Tibial nerve (tissue), 4 donors: ENCODE measurements around the gene EPHX1.

Source experiments
- EP300 ChIP-seq, 2 donors: sonication (generic); formaldehyde crosslinking; IDR thresholded peaks; one replicate each; pipeline ENCODE4 v1.6.1; 2017; ENCODE audit warnings: antibody characterized with exemption in 2 of 2, mild to moderate bottlenecking in 1 of 2
- POLR2A ChIP-seq, 2 donors: fragments of 450-650 bp; IDR thresholded peaks; one replicate each; pipeline ENCODE4 v1.6.1; 2017; ENCODE audit warnings: antibody characterized with exemption in 2 of 2, mild to moderate bottlenecking in 2 of 2, moderate library complexity in 2 of 2
- TF ChIP-seq, protein P1 (sequence below), 5 experiments: fragments of 200-600 bp in 3 of 5; fragments of 450-650 bp in 2 of 5; sonication (generic) in 3 of 5; IDR thresholded peaks; one replicate each; pipeline ENCODE4 v1.5.1; 2016 to 2019; ENCODE audit warnings: antibody characterized with exemption in 5 of 5, mild to moderate bottlenecking in 3 of 5, moderate library complexity in 2 of 5

DNA sequence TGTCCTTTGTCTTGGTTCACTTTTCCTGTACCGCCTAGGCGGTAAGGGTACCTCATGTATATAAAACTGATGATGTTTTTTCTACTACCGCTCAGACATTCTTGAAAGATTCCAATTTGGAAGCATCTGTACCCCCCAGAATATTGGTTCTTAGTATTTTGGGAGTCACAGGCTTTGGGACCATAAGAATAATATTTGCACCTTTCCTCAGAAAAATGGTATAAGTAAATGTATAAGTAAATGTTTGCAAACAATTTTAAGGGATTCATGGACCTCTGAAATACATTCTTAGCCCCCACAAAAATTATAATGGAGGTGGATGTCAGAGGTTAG, 31.6 kb upstream of the EPHX1 start:
- TF ChIP-seq, protein P1, sequence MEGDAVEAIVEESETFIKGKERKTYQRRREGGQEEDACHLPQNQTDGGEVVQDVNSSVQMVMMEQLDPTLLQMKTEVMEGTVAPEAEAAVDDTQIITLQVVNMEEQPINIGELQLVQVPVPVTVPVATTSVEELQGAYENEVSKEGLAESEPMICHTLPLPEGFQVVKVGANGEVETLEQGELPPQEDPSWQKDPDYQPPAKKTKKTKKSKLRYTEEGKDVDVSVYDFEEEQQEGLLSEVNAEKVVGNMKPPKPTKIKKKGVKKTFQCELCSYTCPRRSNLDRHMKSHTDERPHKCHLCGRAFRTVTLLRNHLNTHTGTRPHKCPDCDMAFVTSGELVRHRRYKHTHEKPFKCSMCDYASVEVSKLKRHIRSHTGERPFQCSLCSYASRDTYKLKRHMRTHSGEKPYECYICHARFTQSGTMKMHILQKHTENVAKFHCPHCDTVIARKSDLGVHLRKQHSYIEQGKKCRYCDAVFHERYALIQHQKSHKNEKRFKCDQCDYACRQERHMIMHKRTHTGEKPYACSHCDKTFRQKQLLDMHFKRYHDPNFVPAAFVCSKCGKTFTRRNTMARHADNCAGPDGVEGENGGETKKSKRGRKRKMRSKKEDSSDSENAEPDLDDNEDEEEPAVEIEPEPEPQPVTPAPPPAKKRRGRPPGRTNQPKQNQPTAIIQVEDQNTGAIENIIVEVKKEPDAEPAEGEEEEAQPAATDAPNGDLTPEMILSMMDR (IDR thresholded peaks at IDR 0.05) = no peak
- TF ChIP-seq EP300 (IDR thresholded peaks at IDR 0.05) = no peak
- TF ChIP-seq POLR2A (IDR thresholded peaks at IDR 0.05) = no peak
